Spleen (tissue), 11 donors: Measurements from ENCODE around the gene MIB2. TPM values are rescaled to one million over a fixed set of nuclear protein-coding genes. Genes with fewer than 3 reads are reported as not detected.

ENCODE experiments used
- DNase-seq: peaks from one replicate; pipeline ENCODE4 v3.0.0-alpha.2; 2020
- H3K27ac ChIP-seq, 8 donors: fragments of 200-600 bp; sonication (generic) in 7 of 8; 1 replicate in 4 of 8; 2 replicates in 4 of 8; pipeline versions ENCODE4 v1.5.0 to v1.8.0; 2016 to 2021; ENCODE audit warnings: inconsistent platforms in 4 of 8, mild to moderate bottlenecking in 4 of 8, moderate library complexity in 1 of 8
- H3K27me3 ChIP-seq, 7 donors: fragments of 200-600 bp; sonication (generic) in 6 of 7; replicated peaks in 1 of 7; 1 replicate in 4 of 7; 2 replicates in 3 of 7; pipeline versions ENCODE4 v1.5.0 to v1.8.0; 2016 to 2021; ENCODE audit warnings: inconsistent platforms in 3 of 7, mild to moderate bottlenecking in 1 of 7
- H3K36me3 ChIP-seq, 6 donors: fragments of 200-600 bp; sonication (generic) in 5 of 6; 1 replicate in 4 of 6; 2 replicates in 2 of 6; pipeline versions ENCODE4 v1.5.0 to v1.8.0; 2016 to 2021; ENCODE audit warnings: inconsistent platforms in 2 of 6
- H3K4me1 ChIP-seq, 6 donors: fragments of 200-600 bp; sonication (generic) in 5 of 6; 1 replicate in 3 of 6; 2 replicates in 3 of 6; pipeline versions ENCODE4 v1.5.0 to v1.8.0; 2016 to 2021; ENCODE audit warnings: inconsistent platforms in 3 of 6
- H3K4me3 ChIP-seq, 8 donors: fragments of 200-600 bp; sonication (generic) in 7 of 8; 1 replicate in 4 of 8; 2 replicates in 4 of 8; pipeline versions ENCODE4 v1.5.0 to v1.8.0; 2016 to 2021; ENCODE audit warnings: inconsistent platforms in 4 of 8, mild to moderate bottlenecking in 4 of 8, moderate library complexity in 2 of 8
- H3K9me3 ChIP-seq, 8 donors: fragments of 200-600 bp; sonication (generic) in 7 of 8; 1 replicate in 4 of 8; 2 replicates in 4 of 8; pipeline versions ENCODE4 v1.5.0 to v1.8.0; 2016 to 2021; ENCODE audit warnings: inconsistent platforms in 4 of 8
- CTCF ChIP-seq, 11 experiments: fragments of 200-600 bp in 7 of 11; fragments of 450-650 bp in 4 of 11; sonication (generic) in 4 of 11; IDR thresholded peaks in 8 of 11; conservative IDR thresholded peaks in 3 of 11; 1 replicate in 7 of 11; 2 replicates in 4 of 11; pipeline versions ENCODE4 v1.4.0 to v1.8.0; 2016 to 2021; ENCODE audit warnings: antibody characterized with exemption in 11 of 11, inconsistent platforms in 4 of 11, mild to moderate bottlenecking in 1 of 11
- POLR2A ChIP-seq, 3 donors: fragments of 450-650 bp; IDR thresholded peaks; one replicate each; pipeline ENCODE4 v1.5.1; 2017; ENCODE audit warnings: antibody characterized with exemption in 3 of 3, mild to moderate bottlenecking in 1 of 3
- POLR2AphosphoS5 ChIP-seq, 3 donors: sonication (generic); formaldehyde crosslinking; IDR thresholded peaks; one replicate each; pipeline ENCODE4 v1.5.1; 2017; ENCODE audit warnings: antibody characterized with exemption in 3 of 3
- WGBS, 5 donors: extraction: QIAGEN DNeasy Blood & Tissue Kit in 3 of 5; methylation state at CpG; one replicate each; pipeline versions ENCODE4 v1.1.5 to v1.1.7; 2013 to 2018; 5-methylcytosine and 5-hydroxymethylcytosine counted together
- intact Hi-C: fragments of 100-400 bp; cut with DNase I; formaldehyde crosslinking; loops from one replicate; pipeline ENCODE4 v1.15.0; 2023; ENCODE audit warnings: low total_unique reads
- polyA plus RNA-seq, 3 donors: library from polyadenylated mRNA; stranded (reverse); fragments of 200-250 nt; gene quantifications; one replicate each; pipeline ENCODE4 v1.2.1, GENCODE V29; 2013
- total RNA-seq, 7 donors: library from RNA; depleted of rRNA in 3 of 7; stranded (reverse); fragments of >200 nt in 3 of 7; fragmentation: NEBNext Ultra II Directional in 4 of 7; extraction: Animal tissue kit (Norgen Biotek cat#: 25700) in 4 of 7; gene quantifications; one replicate each; pipeline versions ENCODE4 v1.1.0 to v1.2.1, GENCODE V29; 2016 to 2021
- donor health status: healthy with polysubstance abuse.
- donor health status: DM: no; HTN: no; CAD: no; lungs with moderate emphysema.
- donor health status: DM: no; HTN: no; CAD: no.
- donor health status: Bipolar disorder and iron deficiency.
- donor health status: healthy.
- donor health status: DM: no; HTN: no; CAD: no.
- donor health status: DM: yes; HTN: yes; CAD: no.

MIB2 gene
- total and polyA plus RNA-seq, 10 donors = 46.2 to 165 (median 73.0) TPM

GRCh38 chr1:1597275-1597930 is 17.9 kb upstream of the MIB2 start:
- intact Hi-C loops = no loop called here
- peak; percentile 78 for DNase-seq
- TF ChIP-seq CTCF (IDR thresholded peaks at IDR 0.05 in 8 of 11, conservative IDR thresholded peaks at IDR 0.05 in 3 of 11) (peak in 8 of 11 experiments; percentile 12 to 45 (median 36)), POLR2AphosphoS5 (IDR thresholded peaks at IDR 0.05) (peak in 2 of 3 donors; percentile 15 to 45), POLR2A (IDR thresholded peaks at IDR 0.05) (no peak)
- Histone ChIP-seq H3K27ac (no peak overlapping the region), H3K36me3 (no peaks in the 10 kb centered on the region), H3K27me3 (peaks cover 0 to 51% (median 15%) of the 10 kb centered on the region in 7 donors), H3K4me1 (peaks cover 8 to 52% (median 35%) of the 10 kb centered on the region in 6 donors), H3K4me3 (peak overlapping the region in 2 of 8 donors; percentile 9 to 39), H3K9me3 (no peaks in the 10 kb centered on the region)
- WGBS, 5 donors = 18 to 44% (median 32%) methylated on average over 10 to 15 of the region's 16 CpGs

- Histone ChIP-seq H3K36me3 (no peaks in the 10 kb centered on the region), H3K4me1 (peaks cover 8 to 60% (median 42%) of the 10 kb centered on the region in 6 donors), H3K27ac (no peak overlapping the region), H3K27me3 (peaks cover 0 to 51% (median 15%) of the 10 kb centered on the region in 7 donors), H3K9me3 (no peaks in the 10 kb centered on the region), H3K4me3 (peak overlapping the region in 2 of 8 donors; percentile 9 to 39)
- intact Hi-C loops = no loop called here
- 81 to 93% (median 85%) methylated on average over 18 to 28 of the region's 28 CpGs for WGBS, 5 donors
- TF ChIP-seq POLR2A (IDR thresholded peaks at IDR 0.05) = no peak
- TF ChIP-seq POLR2AphosphoS5 (IDR thresholded peaks at IDR 0.05) = no peak
- TF ChIP-seq CTCF (IDR thresholded peaks at IDR 0.05 in 8 of 11, conservative IDR thresholded peaks at IDR 0.05 in 3 of 11) = no peak
- DNase-seq = no peak
These were observed 17.1 kb upstream of the MIB2 start for GRCh38 chr1:1598051-1598719.

- no peak for TF ChIP-seq POLR2A (IDR thresholded peaks at IDR 0.05)
- no peak for TF ChIP-seq CTCF (IDR thresholded peaks at IDR 0.05 in 8 of 11, conservative IDR thresholded peaks at IDR 0.05 in 3 of 11)
- TF ChIP-seq POLR2AphosphoS5 (IDR thresholded peaks at IDR 0.05) = no peak
- no peaks in the 10 kb centered on the region for H3K36me3 ChIP-seq
- peaks cover 8 to 64% (median 43%) of the 10 kb centered on the region in 6 donors for H3K4me1 ChIP-seq
- H3K27me3 ChIP-seq = peaks cover 0 to 51% (median 15%) of the 10 kb centered on the region in 7 donors
- DNase-seq = no peak
- H3K27ac ChIP-seq = no peak overlapping the region
- WGBS, 5 donors = 92 to 94% (median 92%) methylated on average over 13 of the region's 13 CpGs
- peak overlapping the region in 2 of 8 donors; percentile 43 to 80 for H3K4me3 ChIP-seq
- intact Hi-C loops = no loop called here
- H3K9me3 ChIP-seq = no peaks in the 10 kb centered on the region
These were observed 16.6 kb upstream of the MIB2 start for GRCh38 chr1:1598720-1599029.
